Measurements from ENCODE around the gene SBK2. TPM values are rescaled to one million over a fixed set of nuclear protein-coding genes. Genes with fewer than 3 reads are reported as not detected.
A peak's percentile ranks its signal among the peaks of the same experiment; 100 is the strongest.
"Not testable (repeated sequence)": the region's sequence is repeated elsewhere in the genome, so short reads cannot be mapped to it uniquely, and the experiment has no call there.

The SBK2 gene
- total RNA-seq, 1 donor from 2014 or later, result not detected

DNA sequence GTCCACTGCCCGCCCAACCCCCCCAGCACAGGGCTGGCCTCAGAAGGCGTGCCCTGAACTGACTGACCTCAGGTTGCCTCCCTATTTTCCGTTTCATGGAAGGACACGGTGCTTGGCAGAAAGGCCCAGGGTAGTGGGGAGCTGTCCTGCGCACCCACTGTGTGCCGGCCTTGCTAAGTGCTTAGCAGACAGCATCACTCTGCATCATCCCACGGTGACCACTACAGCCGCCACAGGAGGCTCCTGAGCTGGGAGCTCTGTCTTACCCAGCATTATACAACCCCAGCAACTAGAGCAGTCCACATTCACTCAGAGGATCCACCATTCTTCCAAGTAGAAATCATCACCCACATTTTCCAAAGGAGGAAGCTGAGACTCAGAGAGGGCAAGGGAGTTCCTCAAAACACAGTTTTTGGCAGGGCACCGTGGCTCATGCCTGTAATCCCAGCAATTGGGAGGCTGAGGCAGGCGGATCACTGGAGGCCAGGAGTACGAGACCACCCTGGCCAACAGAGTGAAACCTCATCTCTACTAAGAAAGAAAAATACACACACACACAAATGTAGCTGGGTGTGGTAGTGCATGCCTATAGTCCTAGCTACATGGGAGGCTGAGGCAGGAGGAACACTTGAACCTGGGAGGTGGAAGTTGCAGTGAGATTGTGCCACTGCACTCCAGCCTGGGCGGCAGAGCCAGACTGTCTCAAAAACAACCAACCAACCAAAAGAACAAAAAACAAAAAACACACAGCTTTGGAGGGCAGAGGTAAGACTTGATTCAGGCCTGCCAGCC is 1.6 kb downstream of the SBK2 start:
- DNase-seq (ENCODE audit: low spot score), result no peak

DNA sequence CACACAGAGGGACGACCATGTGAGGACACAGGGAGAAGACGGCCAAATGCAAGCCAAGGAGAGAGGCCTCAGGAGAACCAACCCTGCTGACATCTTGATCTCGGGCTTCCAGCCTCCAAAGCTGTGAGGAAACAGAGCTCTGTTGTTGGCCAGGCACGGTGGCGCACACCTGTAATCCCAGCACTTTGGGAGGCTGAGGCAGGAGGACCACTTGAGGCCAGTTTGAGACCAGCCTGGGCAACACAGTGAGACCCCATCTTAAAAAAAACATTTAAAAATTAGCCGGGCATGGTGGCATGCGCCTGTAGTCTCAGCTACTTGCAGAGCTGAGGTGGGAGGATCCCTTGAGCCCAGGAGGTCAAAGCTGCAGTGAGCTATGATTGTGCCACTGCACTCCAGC is 2.7 kb downstream of the SBK2 start:
- not testable (repeated sequence) for DNase-seq (ENCODE audit: low spot score)

DNA sequence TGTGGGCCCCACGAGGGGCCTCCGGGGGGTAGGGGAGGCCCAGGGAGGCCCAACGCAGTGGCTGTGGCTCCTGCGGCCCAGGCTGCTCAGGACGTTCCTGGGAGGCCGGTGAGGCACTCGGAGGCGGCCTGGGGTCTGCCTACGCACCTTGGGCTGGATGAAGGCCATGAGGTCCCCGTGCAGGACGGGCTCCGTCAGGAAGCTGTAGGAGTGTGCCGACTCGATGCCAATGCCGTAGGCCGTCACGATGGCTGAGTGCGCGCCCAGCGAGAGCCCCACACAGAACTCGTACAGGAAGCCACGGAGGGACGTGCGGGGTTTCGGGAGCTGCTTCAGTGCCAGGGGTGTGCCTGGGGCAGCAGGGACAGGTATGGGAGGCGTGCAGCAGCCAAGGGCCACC is 5.9 kb downstream of the SBK2 start:
- DNase-seq (ENCODE audit: low spot score), result no peak

DNA sequence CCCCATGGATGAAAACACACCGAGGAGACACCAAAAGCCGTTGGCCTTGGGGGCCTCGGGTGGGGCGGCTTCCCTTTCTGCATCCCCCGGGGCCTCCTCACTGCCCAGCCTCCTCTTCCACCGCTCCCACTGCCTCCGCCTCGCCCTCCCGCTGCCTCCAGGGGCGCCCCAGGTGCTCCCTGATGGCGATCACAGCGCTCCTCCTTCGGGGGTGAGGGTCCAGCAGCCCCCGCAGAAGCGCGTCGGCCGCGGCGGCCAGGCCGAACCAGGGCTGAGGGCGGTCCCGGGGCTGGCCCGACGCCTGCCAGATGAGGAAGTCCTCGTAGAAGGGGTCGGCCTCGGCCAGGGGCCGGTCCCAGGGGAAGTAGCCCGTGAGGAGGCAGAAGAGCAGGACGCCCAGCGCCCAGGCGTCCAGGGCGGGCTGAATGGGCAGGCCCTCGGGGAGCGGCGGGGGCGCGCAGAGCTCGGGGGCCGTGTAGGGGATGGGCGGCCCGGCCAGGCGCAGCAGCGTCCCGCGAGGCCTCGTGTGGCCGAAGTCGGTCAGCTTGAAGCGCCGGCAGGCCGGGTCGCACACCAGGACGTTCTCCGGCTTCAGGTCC is 7.2 kb downstream of the SBK2 start:
- DNase-seq (ENCODE audit: low spot score), result no peak

DNA sequence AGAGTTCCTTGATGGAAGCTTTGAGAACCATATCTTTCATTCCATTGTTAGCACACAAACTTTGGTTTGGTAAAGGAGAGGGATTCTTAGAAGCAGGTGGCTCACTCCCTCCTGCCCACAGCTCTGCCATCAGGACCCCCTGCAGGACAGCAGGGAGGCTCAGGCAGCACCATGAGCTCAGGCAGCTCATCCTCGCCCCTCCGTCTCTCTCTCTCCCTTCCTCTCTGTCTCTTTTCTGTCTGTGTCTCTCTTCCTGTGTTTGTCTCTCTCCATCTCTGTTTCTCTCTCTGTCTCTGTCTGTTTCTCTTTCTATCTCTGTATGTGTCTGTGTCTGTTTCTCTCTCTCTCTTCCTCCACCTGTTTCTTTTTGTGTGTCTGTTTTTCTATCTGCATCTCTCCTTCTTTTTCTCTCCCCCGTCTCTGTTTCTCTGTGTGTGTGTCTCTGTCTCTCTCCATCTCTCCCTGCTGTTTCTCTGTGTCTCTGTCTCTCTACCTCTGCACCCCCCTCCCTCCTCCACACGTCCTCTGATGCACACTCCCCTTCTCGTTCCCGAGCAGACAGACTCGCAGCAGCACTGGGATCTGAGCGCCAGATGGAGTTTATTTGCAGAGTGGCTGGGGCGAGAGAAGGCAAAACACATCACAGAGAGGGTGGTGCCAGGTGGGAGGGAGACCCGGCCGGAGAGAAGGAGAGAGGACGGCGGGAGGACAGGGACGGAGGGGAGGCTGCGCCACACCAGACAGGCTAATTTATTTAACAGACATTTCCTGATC is 8.7 kb downstream of the SBK2 start:
- no peak for DNase-seq (ENCODE audit: low spot score)

DNA sequence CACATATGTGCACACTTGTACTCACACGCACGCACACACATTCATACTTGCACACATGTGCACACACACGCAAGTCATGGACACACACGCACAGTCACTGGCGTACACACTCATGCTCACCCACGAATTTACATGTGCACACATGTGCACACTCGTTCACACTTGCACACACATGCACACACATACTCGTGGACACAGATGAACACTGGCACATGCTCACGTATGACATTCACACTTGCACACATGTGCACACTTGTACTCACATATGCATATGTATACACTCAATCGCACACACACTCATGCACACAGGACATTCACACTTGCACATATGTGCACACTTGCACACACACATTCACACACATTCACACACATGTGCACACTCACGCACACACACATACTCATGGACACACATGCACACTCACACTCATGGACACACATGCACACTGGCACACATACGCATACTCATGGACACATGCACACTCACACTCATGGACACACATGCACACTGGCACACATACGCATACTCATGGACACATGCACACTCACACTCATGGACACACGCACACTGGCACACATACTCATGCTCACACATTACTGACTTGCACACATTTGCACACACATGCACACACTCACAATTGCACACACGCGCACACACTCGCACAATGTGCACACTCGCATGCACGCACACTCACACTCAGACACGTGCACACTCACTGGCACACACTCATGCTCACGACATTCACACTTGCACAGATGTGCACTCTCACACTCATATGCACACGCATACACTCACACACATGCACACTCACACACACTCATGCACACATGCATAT is 9.5 kb downstream of the SBK2 start:
- no peak for DNase-seq (ENCODE audit: low spot score)

DNA sequence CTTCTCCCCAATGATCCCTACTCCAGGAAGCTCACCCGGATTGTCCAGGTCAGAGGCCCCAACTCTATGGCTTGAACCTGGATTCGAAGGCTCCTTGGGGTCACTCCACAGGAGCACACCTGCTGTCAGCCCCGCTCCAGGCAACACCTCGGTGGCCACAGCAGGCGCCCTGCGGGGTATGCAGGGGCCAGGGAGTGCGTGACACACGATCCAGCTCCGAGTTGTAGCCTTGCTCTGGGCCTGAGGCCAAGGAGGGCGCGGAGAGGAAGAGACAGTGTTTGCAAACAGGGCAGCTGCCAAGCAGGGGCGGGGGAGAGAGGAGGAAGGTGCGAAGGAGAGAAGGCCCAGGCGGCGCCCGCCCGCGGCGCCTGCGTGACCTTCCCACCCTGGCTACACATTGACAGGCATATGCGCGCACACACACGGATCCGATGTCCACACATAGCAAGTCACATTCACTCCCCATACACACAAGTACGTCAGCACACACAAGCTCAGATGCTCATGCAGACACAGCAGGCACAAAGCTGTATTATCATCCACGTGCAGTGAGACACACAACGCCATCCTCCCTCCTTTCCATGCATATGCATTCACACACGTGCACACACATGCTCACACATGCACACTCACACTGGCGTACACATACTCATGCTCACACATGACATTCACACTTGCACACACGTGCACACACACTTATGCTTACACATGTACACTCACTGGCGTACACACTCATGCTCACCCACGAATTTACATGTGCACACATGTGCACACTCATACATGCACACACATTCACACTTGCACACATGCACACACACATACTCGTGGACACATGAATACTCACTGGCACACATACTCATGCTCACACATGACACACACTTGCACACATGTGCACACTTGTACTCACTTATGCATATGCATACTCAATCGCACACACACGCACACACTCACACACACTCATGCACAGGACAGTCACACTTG is 10.4 kb downstream of the SBK2 start:
- DNase-seq (ENCODE audit: low spot score), result peak; percentile 86

DNA sequence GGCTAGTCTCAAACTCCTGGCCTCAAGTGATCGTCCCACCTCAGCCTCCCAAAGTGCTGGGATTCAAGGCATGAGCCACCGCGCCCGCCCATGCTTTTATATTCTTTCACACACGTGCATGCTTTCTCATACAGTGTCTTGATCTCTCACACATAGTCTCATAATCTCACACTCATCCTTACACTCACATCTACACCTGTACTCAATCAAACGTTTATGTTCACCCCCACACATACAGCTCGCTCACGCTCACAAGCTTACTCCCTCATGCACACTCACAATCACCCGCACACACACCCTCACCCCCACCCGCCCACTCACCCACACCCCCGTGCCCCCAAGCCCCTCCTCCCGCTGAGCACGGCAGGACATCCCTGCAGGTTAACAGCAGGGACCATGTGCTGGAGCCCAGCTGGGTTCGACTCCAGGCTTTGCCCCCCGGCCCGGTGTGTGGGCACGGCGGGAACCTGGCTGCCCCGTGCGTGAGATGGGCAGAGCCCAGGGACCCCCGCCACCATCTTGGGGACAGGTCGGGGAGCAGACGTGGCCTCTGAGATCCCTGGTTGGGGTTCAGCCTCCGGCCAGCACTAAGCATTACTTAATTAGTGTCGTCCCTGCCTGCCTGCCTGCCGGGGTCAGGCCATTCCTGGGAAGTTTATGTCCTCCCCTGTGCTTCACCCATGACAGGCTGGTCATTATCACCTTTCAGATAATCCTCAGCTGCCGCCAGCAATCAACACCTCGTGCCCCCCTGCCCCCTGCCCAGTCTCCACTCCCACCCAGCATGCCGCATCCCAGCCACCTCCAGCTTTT is 11.4 kb downstream of the SBK2 start:
- DNase-seq (ENCODE audit: low spot score), result no peak

DNA sequence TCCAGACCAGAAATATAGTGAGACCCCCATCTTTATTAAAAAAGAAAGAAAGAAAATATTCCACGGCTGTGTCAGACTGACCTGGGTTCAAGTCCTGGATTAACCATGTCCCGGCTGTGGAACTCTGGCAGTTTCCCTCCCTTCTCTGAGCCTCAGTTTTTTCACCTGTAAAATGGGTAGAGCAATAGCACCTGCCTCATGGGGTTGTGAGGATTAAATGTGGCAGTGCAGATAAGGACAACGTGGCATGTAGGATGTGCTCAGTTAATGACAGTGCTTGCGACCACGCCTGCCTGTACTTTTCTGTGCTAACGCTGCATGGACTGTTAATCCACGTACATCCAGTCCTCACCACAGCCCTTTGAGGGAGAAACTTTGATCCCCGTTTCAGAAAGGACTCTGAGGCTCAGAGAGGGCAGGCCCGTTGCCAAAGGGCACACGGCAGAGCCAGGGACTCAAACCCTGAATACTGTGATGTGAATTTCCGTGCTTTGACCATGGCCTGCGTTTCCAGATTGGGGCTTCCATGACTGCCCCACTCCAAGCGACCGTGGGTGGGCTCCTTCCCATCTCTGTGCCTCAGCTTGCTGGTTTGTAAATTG is 16.1 kb downstream of the SBK2 start:
- no peak for DNase-seq (ENCODE audit: low spot score)

DNA sequence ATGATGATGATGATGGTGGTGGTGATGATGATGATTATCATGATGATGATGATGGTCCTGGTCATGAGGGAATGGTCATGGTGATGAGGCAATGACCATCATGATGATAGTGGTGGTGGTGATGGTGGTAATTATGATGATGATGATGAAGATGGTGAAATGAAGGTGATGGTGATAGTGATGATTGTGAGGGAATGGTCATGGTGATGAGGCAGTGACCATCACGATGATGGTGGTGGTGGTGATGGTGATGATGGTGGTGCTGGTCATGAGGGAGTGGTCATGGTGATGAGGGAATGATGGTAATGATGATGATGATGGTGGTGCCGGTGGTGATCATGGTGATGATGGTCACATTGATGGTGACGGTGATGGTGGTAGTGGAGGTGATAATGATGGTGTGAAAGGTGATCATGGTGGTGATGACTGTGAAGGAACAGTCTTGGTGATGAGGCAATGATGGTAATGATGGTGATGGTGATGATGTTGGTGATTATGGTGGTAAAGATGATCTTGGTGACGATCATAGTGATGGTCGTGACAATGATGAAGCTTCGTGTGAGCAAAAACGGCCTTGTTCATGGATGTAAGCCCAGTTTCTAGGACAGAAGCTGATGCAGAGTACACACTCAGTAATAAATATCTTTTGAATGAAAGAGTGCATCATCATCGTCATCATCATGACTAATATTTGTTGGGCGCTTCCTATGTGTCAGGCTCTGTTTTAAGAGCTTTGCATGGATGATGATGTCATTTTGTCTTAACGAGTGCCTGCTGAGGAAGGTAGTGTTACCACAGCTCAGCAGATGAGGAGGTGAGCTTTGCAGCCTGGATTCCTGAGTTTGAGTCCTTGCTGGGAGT is 17.3 kb downstream of the SBK2 start:
- no peak for DNase-seq (ENCODE audit: low spot score)

DNA sequence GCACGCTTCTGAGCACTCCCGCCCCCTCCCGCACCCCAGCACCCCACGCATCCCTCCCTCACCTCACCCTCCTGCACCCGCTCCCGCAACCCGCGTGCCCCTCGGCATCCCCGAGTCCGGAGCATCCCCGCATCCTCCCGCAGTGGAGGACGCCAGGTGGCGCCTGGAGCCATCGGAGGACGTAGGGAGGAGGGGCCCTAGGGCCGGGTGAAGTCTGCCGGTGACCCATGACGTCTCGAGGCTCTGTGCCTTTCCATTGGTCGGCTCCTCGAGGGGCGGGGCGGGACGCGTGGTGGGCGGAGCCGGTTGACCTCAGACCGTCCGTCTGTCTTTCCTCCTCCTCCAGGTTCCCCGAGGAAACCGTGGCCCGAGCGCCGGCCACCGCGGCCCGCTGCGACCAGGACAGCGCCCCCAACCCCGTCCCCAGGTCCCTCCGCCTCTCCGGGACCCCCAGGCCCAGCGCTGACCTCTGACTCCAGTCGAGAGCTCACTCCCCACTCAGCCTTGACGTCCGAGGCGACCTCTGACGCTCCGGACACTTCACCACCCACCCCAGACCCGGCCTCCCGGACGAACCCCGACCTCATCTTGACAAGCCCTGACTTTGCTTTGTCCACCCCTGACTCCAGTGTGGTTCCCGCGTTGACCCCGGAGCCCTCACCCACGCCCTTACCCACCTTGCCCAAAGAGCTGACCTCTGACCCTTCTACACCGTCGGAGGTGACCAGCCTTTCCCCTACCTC is 19.9 kb downstream of the SBK2 start:
- DNase-seq (ENCODE audit: low spot score), result peak; percentile 93

DNA sequence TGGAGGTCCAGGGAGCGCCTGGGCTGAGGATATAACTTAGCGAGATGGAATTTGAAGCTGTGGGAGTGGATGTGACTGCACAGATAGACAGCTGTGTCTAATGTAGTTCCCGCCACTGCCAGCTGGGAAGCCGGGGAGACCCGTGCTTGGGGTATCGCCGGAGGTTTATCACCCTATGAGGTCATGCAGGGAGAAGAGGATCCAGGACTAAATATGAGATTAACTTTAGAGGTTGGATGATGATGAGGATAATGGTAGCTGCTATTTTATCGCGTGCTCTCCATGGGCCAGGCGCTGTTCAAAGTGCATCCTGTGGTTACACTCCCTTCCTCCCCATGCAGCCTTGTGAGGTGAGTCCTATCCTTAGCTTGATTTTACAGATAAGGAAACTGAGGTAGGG is 28.8 kb downstream of the SBK2 start:
- no peak for DNase-seq (ENCODE audit: low spot score)

DNA sequence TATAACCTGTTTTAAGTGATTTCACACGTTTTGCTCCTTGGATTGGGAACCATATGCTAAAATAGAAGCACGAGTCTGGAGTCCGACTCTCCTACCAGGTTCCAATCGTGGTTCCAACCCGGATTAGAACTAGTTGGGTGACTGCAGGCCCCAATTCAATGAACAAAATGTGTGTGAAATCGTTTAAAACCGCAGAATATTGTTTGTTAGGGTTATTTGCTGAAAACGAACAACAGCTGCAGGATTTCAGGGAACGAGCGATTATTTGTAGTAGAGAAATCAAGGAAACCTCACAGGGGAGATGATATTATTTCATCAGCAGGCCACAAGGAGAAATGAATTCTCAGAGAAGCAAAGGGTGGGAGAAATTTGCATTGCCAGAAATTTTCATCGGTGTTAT is 32.0 kb downstream of the SBK2 start:
- DNase-seq (ENCODE audit: low spot score), result no peak

DNA sequence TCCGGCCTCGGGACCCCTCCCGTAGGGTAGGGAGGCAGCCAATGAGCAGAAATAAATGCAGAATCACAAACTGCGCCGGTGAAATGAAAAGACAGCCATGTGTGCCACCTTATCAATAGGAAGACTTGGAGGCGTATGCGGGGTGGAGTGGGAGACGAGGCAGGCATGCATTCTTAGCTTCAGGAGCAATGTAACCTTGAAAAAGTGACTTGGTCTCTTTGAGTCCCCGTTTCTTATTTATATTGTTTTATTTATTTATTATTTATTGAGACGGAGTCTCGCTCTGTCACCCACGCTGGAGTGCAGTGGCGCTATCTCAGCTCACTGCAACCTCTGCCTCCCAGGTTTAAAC is 32.7 kb downstream of the SBK2 start:
- no peak for DNase-seq (ENCODE audit: low spot score)

DNA sequence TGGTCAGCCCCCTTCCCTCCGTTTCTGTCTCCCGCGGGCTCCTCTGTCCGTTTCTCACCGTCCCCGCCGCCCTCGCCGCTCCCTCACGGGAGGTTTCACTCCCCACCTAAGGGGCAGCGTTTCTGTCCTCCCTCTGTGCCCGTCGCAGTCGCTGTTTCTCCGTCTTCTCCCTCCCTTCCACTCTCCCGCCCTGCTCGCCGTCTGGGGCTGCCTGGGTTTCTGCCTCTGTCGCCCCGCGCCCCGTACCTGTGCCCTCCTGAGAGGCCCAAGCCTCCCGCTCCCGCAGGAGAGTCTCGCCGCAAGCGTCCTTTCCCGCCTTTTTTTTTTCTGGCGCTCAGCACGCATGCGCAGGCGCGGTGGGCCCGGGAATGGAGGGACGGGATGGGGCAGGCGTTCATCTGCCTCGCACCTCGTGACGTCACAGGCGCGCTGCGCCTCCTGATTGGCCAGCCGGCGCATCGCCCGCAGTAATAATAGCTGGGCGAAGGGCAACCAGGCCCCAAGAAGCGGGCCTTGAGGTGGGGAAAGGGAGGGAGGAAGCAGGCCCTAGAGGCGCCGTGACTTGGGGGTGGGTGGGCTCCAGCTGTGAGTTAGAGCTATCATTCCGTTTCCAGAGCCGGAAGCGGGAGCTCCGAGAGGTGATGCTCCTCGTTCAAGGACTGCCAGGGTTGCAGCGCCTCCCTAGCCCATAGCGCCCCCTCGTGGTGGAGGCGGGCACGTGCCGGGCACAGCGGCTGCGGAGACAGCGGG is 33.3 kb downstream of the SBK2 start:
- DNase-seq (ENCODE audit: low spot score), result peak; percentile 94

DNA sequence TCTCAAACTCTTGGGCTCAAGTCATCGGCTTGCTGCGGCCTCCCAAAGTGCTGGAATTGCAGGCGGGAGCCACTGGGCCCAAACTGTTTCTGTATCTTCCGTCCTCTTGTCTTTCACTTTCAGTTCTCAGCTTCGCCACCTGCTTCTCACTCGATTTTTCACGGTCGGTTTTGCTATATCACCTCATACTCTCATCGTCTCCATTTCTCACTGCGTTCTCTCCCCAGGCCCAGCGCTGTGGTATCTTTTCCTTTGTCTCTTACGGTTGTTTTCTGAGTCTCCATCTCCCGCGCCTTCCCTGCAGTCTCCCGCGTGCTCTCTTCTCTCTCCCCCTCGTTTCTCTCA is 33.8 kb downstream of the SBK2 start:
- DNase-seq (ENCODE audit: low spot score), result no peak

Data from mucosa of gallbladder (tissue), 1 donor.